Activated B cell treated with CpG ODN at 0.5 μM for 24 hours (primary cell): ENCODE data around the gene COL11A1. TPM values are rescaled to one million over a fixed set of nuclear protein-coding genes. Genes with fewer than 3 reads are reported as not detected.

Experiments used
- ATAC-seq: fragments of 200-7000 bp; cut with Tn5 transposase; one replicate; pipeline ENCODE4 v1.10.0; 2021; ENCODE audit warnings: low read depth, mild to moderate bottlenecking, moderate library complexity
- CTCF ChIA-PET: fragments of 350-600 bp; sonication (Branson Sonifier 250); formaldehyde crosslinking; loops from one replicate; lab custom pipeline; 2021; ENCODE audit warnings: antibody characterized with exemption; lab: Charles Lee
- POLR2A ChIA-PET: fragments of 350-600 bp; sonication (Branson Sonifier 250); formaldehyde crosslinking; loops from one replicate; lab custom pipeline; 2021; ENCODE audit warnings: antibody characterized with exemption; lab: Charles Lee
- DNase-seq: peaks from one replicate; pipeline ENCODE4 v3.0.0; 2022
- H3K27ac Mint-ChIP-seq: one replicate; pipeline ENCODE4 v1.8.0; 2020; ENCODE audit warnings: mixed read lengths
- H3K27me3 Mint-ChIP-seq: one replicate; pipeline ENCODE4 v1.8.0; 2021; ENCODE audit warnings: mixed read lengths
- H3K36me3 Mint-ChIP-seq: one replicate; pipeline ENCODE4 v1.8.0; 2021; ENCODE audit warnings: low read depth, mixed read lengths
- H3K4me1 Mint-ChIP-seq: one replicate; pipeline ENCODE4 v1.8.0; 2021; ENCODE audit warnings: mixed read lengths
- H3K4me3 Mint-ChIP-seq: one replicate; pipeline ENCODE4 v1.8.0; 2020; ENCODE audit warnings: mild to moderate bottlenecking, mixed read lengths
- H3K9me3 Mint-ChIP-seq: one replicate; pipeline ENCODE4 v1.8.0; 2020; ENCODE audit warnings: mixed read lengths
- CTCF ChIP-seq: fragments of 200-600 bp; IDR thresholded peaks from one replicate; pipeline ENCODE4 v1.8.0; 2022; ENCODE audit warnings: antibody characterized with exemption, mild to moderate bottlenecking
- intact Hi-C: fragments of 100-400 bp; cut with micrococcal nuclease; formaldehyde crosslinking; loops from one replicate; pipeline ENCODE4 v1.15.1; 2024
- total RNA-seq: library from RNA; stranded (reverse); gene quantifications from 2 replicates; pipeline ENCODE4 v1.2.3, GENCODE V29; 2022

The COL11A1 gene
- total RNA-seq, 1 donor from 2014 or later: not detected

- Mint-ChIP-seq H3K4me3 (no peak overlapping the region), H3K4me1 (no peaks in the 10 kb centered on the region), H3K27ac (no peak overlapping the region), H3K36me3 (no peaks in the 10 kb centered on the region), H3K9me3 (no peaks in the 10 kb centered on the region), H3K27me3 (no peaks in the 10 kb centered on the region)
- no peak for ATAC-seq
- DNase-seq: no peak
- ChIA-PET CTCF (no interaction called here), POLR2A (no interaction called here)
- intact Hi-C loops: no loop called here
- no peak for TF ChIP-seq CTCF
Observed at GRCh38 chr1:103084181-103084580, 24.1 kb downstream of the COL11A1 start.

- H3K9me3 Mint-ChIP-seq: no peaks in the 10 kb centered on the region
- TF ChIP-seq CTCF: no peak
- no peak for ATAC-seq
- no peaks in the 10 kb centered on the region for H3K27me3 Mint-ChIP-seq
- CTCF ChIA-PET: no interaction called here
- POLR2A ChIA-PET: no interaction called here
- H3K27ac Mint-ChIP-seq: no peak overlapping the region
- intact Hi-C loops: no loop called here
- no peak for DNase-seq
- no peak overlapping the region for H3K4me3 Mint-ChIP-seq
- no peaks in the 10 kb centered on the region for H3K4me1 Mint-ChIP-seq
- no peaks in the 10 kb centered on the region for H3K36me3 Mint-ChIP-seq
Observed at GRCh38 chr1:103075316-103076000, 32.9 kb downstream of the COL11A1 start.

- no peak overlapping the region for H3K27ac Mint-ChIP-seq
- no peak overlapping the region for H3K4me3 Mint-ChIP-seq
- intact Hi-C loops: no loop called here
- no peaks in the 10 kb centered on the region for H3K4me1 Mint-ChIP-seq
- DNase-seq (no peak), ATAC-seq (no peak)
- CTCF ChIA-PET: no interaction called here
- H3K36me3 Mint-ChIP-seq: no peaks in the 10 kb centered on the region
- no peaks in the 10 kb centered on the region for H3K27me3 Mint-ChIP-seq
- no peaks in the 10 kb centered on the region for H3K9me3 Mint-ChIP-seq
- POLR2A ChIA-PET: no interaction called here
- no peak for TF ChIP-seq CTCF
Observed at GRCh38 chr1:103074224-103074623, 34.1 kb downstream of the COL11A1 start.

- DNase-seq: no peak
- H3K27ac Mint-ChIP-seq: no peak overlapping the region
- ATAC-seq: no peak
- H3K4me3 Mint-ChIP-seq: no peak overlapping the region
- ChIA-PET CTCF (no interaction called here), POLR2A (no interaction called here)
- no peaks in the 10 kb centered on the region for H3K9me3 Mint-ChIP-seq
- TF ChIP-seq CTCF: no peak
- no peaks in the 10 kb centered on the region for H3K4me1 Mint-ChIP-seq
- intact Hi-C loops: no loop called here
- no peaks in the 10 kb centered on the region for H3K36me3 Mint-ChIP-seq
- no peaks in the 10 kb centered on the region for H3K27me3 Mint-ChIP-seq
Observed at GRCh38 chr1:103069201-103069600, 39.1 kb downstream of the COL11A1 start.

DNA sequence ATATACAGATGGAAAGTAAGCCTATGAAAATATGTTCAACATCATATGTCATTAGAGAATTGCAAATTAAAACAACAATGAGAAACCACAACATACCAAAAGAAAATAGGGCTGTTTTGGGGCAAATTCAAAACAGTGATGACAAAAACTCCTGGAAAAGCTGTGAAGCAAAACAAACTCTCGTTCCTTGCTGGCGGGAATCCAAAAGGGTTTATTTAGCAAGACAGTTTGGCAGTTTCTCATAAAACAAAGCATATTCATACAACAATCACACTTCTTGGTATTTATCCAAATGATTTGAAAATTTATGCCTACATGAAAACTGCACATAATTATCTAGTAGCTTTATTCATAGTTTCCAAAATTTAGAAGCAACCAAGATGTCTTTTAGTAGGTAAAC lies 44.4 kb downstream of the COL11A1 start:
- POLR2A ChIA-PET: no interaction called here
- Mint-ChIP-seq H3K4me3 (no peak overlapping the region), H3K27me3 (no peaks in the 10 kb centered on the region), H3K36me3 (no peaks in the 10 kb centered on the region), H3K9me3 (no peaks in the 10 kb centered on the region), H3K27ac (no peak overlapping the region), H3K4me1 (no peaks in the 10 kb centered on the region)
- DNase-seq (no peak), ATAC-seq (no peak)
- intact Hi-C loops: no loop called here
- CTCF ChIA-PET: no interaction called here
- no peak for TF ChIP-seq CTCF
